Fibroblast of upper back skin (primary cell): ENCODE data around the gene CKB.

Experiments used
- DNase-seq: peaks from one replicate; pipeline ENCODE4 v3.0.0-alpha.2; 2013

Gene CKB

DNA sequence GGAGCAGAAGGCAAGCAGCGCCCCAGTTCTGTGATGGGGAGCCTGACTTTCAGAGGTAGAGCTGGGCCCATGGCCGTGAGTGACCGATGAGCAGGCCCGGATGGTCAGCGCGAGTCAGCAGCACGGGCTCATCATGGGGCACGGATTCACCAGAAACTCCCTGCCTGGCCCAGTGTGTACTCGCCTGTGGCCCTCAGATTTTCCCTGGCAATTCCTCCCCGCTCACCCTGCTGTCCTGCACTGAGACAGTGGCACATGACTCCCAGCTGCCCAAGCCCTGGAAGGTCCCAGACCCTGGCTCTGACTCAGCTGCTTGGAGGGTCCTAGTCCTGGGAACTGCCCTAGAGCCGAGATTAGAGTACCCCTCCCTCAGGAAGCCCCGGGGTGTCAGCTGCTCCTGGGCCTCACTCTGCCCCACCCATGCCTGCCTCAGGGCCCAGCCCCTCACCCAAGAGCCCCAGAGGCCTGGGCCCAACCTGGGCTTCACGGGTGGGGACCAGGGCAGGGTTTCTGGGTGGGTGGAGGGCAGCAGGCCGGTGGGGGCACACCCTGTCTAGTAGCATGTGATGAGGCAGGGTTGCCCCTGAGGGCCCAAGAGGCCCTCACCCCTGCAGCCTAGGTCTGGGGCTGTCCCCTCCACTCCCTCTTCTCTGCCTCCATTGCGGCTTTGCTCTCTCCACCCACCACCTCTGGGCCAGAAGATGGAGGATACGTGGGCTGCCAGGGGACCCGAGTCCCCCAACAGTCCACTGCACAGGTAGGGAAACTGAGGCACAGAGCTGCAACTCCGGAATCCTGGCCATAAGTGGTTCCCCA lies 14.8 kb upstream of the CKB start:
- no peak for DNase-seq

DNA sequence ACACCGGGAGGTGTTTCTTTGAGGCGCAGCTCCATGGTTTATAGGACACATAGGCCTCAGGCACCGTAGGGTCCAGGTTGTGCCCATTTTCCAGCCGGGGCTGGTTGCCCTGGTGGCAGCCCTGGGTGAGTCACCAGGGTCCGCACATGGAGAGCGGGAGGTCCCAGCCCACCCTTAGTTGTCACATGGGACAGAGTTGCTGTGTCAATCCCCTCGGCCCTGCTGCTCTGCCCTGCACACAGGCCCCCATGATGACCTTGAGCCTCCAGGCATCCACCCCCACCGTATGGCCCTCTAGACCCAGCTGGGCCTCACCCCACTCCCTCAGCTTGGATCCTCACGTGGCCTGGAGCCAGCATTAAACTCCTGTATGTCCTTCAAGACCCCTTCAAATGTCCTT lies 14.1 kb upstream of the CKB start:
- DNase-seq = no peak

DNA sequence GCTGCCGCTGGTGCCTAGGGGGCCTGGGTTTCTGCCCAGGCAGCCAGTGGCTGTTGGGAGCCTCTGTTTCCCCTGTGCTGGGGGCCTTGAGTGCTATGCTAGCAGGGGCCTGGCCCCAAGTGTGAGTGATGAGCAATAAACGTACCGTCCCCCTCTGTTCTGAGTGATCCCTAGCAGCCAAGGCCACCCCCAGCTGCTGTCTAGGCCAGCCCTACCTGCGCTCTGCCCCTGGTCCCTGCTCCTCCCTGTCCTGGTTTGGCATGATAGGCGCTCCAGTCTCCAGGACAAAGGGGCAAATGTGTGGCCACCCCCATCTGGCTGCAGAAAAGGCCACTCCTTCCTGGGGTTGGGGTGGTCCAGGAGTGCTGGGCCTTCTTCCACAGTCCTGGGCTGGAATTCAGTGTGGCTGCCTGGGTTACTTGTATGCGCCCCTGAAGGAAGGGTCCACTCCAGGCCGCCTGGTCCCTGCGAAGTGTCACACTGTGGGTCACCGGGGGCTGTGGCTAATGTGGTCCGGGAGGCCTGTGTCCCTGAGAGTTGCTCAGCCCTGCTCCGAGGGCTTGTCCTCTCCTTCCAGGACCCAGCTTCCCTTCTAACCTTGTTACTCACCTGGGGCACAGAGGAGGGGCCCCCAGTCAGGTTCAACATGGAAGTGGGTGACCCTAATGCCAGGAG lies 13.4 kb upstream of the CKB start:
- DNase-seq = no peak

GRCh38 chr14:103535081-103535890 lies 12.7 kb upstream of the CKB start:
- no peak for DNase-seq

GRCh38 chr14:103534576-103535061 lies 12.0 kb upstream of the CKB start:
- no peak for DNase-seq

DNA sequence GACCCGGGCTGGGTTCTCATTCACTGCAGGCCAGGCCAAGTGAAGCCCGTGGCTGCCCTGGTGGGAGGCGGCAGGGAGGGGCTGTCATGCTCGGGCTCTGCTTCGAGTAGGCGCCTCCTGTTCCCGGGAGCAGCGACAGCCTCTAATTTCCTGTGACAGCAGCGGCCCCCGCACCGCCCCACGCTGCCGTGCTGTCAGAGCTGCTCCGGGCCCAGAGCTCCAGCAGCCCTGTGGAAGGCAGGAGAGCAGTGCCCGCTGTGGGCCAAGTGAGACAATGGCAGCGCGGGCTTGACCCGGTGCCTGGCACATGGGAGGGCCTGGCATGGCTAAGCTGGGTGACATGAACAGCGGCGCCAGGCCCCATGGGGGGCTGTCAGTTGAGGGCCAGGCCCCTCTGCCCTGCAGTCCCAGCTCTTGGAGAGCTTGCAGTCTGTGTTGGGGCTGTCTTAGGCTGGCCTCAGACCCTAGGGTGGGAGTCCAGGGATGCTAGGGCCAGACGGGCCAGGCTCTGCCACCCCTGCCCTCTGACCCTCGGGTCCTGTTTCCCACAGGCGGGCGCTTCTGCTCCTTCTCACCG lies 11.5 kb upstream of the CKB start:
- no peak for DNase-seq

- no peak for DNase-seq
Observed at GRCh38 chr14:103533137-103533998, 10.7 kb upstream of the CKB start.

- no peak for DNase-seq
Observed at GRCh38 chr14:103532216-103533136, 9.8 kb upstream of the CKB start.

GRCh38 chr14:103531421-103532215 lies 9.0 kb upstream of the CKB start:
- DNase-seq = no peak

GRCh38 chr14:103530831-103531230 lies 8.2 kb upstream of the CKB start:
- DNase-seq = no peak

- no peak for DNase-seq
Observed at GRCh38 chr14:103530390-103530789, 7.8 kb upstream of the CKB start.

DNA sequence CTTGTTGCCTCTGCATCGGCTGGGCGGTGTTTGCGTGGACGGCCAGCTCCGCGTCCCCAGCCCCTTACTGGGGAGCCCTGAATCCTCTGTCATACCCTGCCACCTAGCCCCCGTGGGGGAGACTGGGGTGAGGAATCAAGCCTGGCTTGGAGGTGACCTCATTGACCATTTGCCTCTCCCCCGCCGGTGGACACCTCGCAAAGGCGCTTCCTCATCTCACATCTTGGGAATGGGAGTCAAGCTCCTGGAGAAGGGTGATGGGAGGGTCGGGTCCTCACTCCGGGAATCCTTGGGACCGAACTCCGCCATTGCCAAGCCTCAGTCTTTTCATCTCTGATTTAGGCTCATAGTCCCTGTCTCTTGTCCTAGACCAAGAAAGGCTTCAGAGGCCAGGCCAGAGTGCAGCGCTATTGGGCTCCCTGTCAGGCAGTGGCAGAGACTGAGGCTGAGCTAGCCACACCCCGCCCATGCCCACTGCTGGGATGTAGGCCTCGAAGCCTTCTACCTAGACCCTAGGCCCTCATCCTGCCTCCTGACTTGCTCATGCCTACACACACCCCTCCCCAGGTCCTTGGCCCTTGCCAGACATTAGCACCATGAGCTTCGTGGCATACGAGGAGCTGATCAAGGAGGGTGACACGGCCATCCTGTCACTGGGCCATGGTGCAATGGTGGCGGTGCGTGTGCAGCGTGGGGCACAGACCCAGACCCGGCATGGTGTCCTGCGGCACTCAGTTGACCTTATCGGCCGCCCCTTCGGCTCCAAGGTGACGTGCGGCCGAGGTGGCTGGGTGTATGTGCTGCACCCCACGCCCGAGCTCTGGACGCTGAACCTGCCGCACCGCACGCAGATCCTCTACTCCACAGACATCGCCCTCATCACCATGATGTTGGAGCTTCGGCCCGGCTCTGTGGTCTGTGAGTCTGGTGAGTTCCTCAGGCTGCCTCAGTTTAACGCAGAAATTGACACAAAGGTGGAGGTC lies 7.0 kb upstream of the CKB start:
- DNase-seq = no peak

- DNase-seq = peak; percentile 88
Observed at GRCh38 chr14:103528587-103529382, 6.2 kb upstream of the CKB start, which contains the start of gene TRMT61A. Gene TRMT61A, plus strand, starts transcription at chr14:103529196. Its CDS starts 783 bp downstream, at chr14:103529979.

- DNase-seq = peak; percentile 33
Observed at GRCh38 chr14:103528146-103528586, 5.5 kb upstream of the CKB start.

GRCh38 chr14:103527408-103528145 lies 4.9 kb upstream of the CKB start:
- DNase-seq = peak; percentile 66

GRCh38 chr14:103526914-103527248 lies 4.3 kb upstream of the CKB start:
- DNase-seq = no peak
